Measurements from ENCODE around the gene NOL9. TPM values are rescaled to one million over a fixed set of nuclear protein-coding genes. Genes with fewer than 3 reads are reported as not detected.
"Not testable (repeated sequence)": the region's sequence is repeated elsewhere in the genome, so short reads cannot be mapped to it uniquely, and the experiment has no call there.

Gene NOL9
- total RNA-seq, 1 donor from 2014 or later: 48.0 TPM

GRCh38 chr1:6569033-6569432, 14.7 kb upstream of the NOL9 start:
- H3F3A ChIP-seq (ENCODE audit: low read depth): no peaks in the 10 kb centered on the region
- H3K79me2 ChIP-seq (ENCODE audit: low read depth): no peaks in the 10 kb centered on the region
- TF ChIP-seq EZH2 (IDR thresholded peaks at IDR 0.05): no peak
- no peak overlapping the region for H3K4me2 ChIP-seq
- no peak overlapping the region for H2AFZ ChIP-seq (replicated peaks)
- H3K36me3 Mint-ChIP-seq: no peaks in the 10 kb centered on the region
- no peak overlapping the region for H3K4me3 ChIP-seq
- H3K27me3 ChIP-seq: peaks cover 22% of the 10 kb centered on the region
- H3K27me3 Mint-ChIP-seq (ENCODE audit: insufficient read depth, low read depth): peaks cover 17% of the 10 kb centered on the region
- peaks cover 4% of the 10 kb centered on the region for H3K4me1 Mint-ChIP-seq
- H3K9me3 Mint-ChIP-seq: no peaks in the 10 kb centered on the region
- H3K36me3 ChIP-seq: no peaks in the 10 kb centered on the region
- H3K9ac ChIP-seq: no peak overlapping the region
- no peak for DNase-seq (ENCODE audit: low spot score)
- H3K4me1 ChIP-seq: peaks cover 9% of the 10 kb centered on the region
- no peaks in the 10 kb centered on the region for H3K9me3 ChIP-seq (ENCODE audit: low read depth)
- no peak overlapping the region for H3K27ac Mint-ChIP-seq
- no peak overlapping the region for H3K4me3 Mint-ChIP-seq
- no peaks in the 10 kb centered on the region for H4K20me1 ChIP-seq (ENCODE audit: low read depth)
- H3K27ac ChIP-seq: no peak overlapping the region

- Histone ChIP-seq H3K9me3 (ENCODE audit: low read depth) (no peaks in the 10 kb centered on the region), H3K4me1 (no peaks in the 10 kb centered on the region), H3F3A (ENCODE audit: low read depth) (no peaks in the 10 kb centered on the region), H3K36me3 (no peaks in the 10 kb centered on the region), H3K27me3 (peaks cover 20% of the 10 kb centered on the region), H3K79me2 (ENCODE audit: low read depth) (no peaks in the 10 kb centered on the region), H3K27ac (no peak overlapping the region), H3K4me2 (no peak overlapping the region), H3K9ac (no peak overlapping the region), H4K20me1 (ENCODE audit: low read depth) (no peaks in the 10 kb centered on the region), H3K4me3 (no peak overlapping the region), H2AFZ (replicated peaks) (no peak overlapping the region)
- TF ChIP-seq EZH2phosphoT487 (IDR thresholded peaks at IDR 0.05) (no peak), CTCF (IDR thresholded peaks at IDR 0.05) (no peak)
- Mint-ChIP-seq H3K4me3 (no peak overlapping the region), H3K27ac (no peak overlapping the region), H3K9me3 (no peaks in the 10 kb centered on the region), H3K4me1 (no peaks in the 10 kb centered on the region), H3K36me3 (no peaks in the 10 kb centered on the region), H3K27me3 (ENCODE audit: insufficient read depth, low read depth) (peaks cover 8% of the 10 kb centered on the region)
- DNase-seq (ENCODE audit: low spot score): no peak
Observed at GRCh38 chr1:6560267-6560666, 6.0 kb upstream of the NOL9 start.

GRCh38 chr1:6559161-6559560, 4.8 kb upstream of the NOL9 start:
- not testable (repeated sequence) for H3K4me1 Mint-ChIP-seq; H3K9ac ChIP-seq; H3K9me3 ChIP-seq (ENCODE audit: low read depth); H3K27ac ChIP-seq; H2AFZ ChIP-seq (replicated peaks); DNase-seq (ENCODE audit: low spot score); H3K79me2 ChIP-seq (ENCODE audit: low read depth); H4K20me1 ChIP-seq (ENCODE audit: low read depth); H3K4me3 Mint-ChIP-seq; H3K27me3 ChIP-seq; H3F3A ChIP-seq (ENCODE audit: low read depth); H3K36me3 Mint-ChIP-seq; H3K27me3 Mint-ChIP-seq (ENCODE audit: insufficient read depth, low read depth); H3K4me1 ChIP-seq; H3K36me3 ChIP-seq; H3K4me3 ChIP-seq; H3K4me2 ChIP-seq; H3K27ac Mint-ChIP-seq; H3K9me3 Mint-ChIP-seq

GRCh38 chr1:6557597-6557996, 3.3 kb upstream of the NOL9 start:
- peaks cover 11% of the 10 kb centered on the region for H3K4me1 Mint-ChIP-seq
- H3K4me1 ChIP-seq: peaks cover 7% of the 10 kb centered on the region
- H3K4me2 ChIP-seq: no peak overlapping the region
- H3K9me3 ChIP-seq (ENCODE audit: low read depth): no peaks in the 10 kb centered on the region
- no peaks in the 10 kb centered on the region for H3K9me3 Mint-ChIP-seq
- DNase-seq (ENCODE audit: low spot score): no peak
- no peak overlapping the region for H3K4me3 Mint-ChIP-seq
- TF ChIP-seq CTCF (IDR thresholded peaks at IDR 0.05): no peak
- no peak for TF ChIP-seq EZH2phosphoT487 (IDR thresholded peaks at IDR 0.05)
- no peak for TF ChIP-seq EZH2 (IDR thresholded peaks at IDR 0.05)
- H3K4me3 ChIP-seq: no peak overlapping the region
- no peaks in the 10 kb centered on the region for H3K36me3 ChIP-seq
- no peak overlapping the region for H3K27ac ChIP-seq
- no peak overlapping the region for H3K27ac Mint-ChIP-seq
- peaks cover 17% of the 10 kb centered on the region for H3K79me2 ChIP-seq (ENCODE audit: low read depth)
- H4K20me1 ChIP-seq (ENCODE audit: low read depth): peaks cover 13% of the 10 kb centered on the region
- H2AFZ ChIP-seq (replicated peaks): no peak overlapping the region
- no peaks in the 10 kb centered on the region for H3F3A ChIP-seq (ENCODE audit: low read depth)
- no peaks in the 10 kb centered on the region for H3K27me3 ChIP-seq
- no peaks in the 10 kb centered on the region for H3K36me3 Mint-ChIP-seq
- H3K27me3 Mint-ChIP-seq (ENCODE audit: insufficient read depth, low read depth): peaks cover 8% of the 10 kb centered on the region
- H3K9ac ChIP-seq: no peak overlapping the region

Data from neural progenitor cell (in vitro differentiated cells).